ENCODE results near the gene SCUBE3.

Gene SCUBE3

DNA sequence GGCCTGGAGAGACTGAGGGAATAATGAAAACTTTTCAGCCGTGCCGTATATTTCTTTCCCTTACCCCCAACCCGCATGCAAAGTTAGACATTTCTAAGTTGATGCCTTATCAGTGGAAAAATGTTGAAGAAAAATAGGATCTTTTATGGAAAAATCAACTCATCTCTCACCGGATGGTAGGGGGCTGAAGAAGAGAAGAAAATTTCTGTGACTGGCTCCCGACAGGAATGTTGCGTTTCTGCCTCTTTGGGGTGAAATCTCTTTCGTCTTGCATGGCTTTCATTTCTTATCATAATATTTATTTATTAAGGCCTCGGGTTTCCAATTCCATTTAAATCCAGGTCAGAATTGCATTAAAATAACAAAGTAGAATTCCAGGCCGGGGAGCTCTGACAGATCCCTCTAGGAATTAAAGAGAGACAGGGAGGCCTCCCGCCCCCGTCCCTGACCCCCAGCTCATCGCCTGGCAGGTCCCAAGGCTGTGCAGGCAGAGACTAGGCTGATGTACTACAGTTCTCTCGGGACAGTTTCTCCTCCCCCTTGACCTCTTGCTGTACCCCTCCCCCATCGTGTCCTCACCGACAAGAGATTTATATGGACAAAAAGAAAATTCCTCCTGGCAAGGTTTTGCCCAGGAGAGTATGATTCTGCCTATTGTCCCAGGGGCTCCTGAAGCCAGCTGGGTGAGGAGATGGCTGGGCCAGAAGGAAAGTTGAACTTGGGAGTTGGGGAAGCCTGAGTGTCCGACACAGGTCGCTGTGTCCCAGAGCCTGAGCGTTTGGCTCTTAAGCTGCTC, 1.3 kb downstream of the SCUBE3 start:
- no peak for DNase-seq

DNA sequence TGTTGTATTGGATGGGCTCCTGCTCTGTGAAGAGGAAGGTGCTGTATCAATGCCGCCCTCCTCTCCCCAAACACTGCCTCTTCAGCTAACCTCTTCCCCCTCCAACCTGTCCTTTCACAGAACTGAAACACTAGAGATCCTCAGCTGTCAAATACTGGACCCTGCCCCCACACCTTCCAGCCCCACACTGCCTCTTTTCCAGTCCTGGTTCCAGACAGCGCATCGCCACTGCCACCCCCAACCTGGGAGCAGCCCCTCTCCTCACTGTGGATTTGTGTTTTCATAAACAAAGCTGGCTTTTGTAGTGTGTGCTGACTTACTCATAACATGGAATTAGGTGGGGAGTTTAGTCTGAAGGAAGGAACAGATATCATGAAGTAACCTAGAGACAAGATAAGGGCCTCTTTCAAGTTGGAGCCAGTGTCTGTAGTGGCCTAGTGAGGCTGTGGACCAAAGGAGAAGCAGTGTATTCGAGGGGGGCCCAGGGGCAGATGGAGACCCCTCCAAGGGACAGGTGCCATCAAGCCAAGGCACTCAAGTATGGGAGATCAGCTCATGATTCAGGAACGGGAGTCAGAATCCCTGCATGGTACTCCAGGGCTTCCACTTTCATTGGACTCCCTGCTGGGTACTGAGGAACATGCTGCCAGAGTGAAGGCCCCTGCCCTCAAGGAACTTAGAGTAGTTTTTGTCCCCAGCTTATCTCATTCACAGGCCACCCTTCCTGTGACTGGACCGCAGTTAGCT, 2.1 kb downstream of the SCUBE3 start:
- DNase-seq: no peak

DNA sequence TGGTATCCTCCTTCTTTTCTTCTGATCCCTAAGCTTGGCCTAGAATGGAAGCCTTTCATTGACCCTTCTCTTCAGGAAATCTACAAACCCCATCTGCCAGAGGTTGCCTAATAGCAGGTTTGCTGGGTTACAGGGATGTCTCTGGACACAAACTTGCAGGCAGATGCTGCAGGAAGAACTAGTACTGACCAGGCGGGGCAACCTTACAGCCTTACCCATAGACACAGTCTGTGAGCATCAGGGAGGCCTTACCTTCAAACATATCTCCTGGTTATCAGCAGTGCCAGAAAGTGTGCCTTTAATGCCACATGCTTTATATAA, 2.6 kb downstream of the SCUBE3 start:
- DNase-seq: no peak

DNA sequence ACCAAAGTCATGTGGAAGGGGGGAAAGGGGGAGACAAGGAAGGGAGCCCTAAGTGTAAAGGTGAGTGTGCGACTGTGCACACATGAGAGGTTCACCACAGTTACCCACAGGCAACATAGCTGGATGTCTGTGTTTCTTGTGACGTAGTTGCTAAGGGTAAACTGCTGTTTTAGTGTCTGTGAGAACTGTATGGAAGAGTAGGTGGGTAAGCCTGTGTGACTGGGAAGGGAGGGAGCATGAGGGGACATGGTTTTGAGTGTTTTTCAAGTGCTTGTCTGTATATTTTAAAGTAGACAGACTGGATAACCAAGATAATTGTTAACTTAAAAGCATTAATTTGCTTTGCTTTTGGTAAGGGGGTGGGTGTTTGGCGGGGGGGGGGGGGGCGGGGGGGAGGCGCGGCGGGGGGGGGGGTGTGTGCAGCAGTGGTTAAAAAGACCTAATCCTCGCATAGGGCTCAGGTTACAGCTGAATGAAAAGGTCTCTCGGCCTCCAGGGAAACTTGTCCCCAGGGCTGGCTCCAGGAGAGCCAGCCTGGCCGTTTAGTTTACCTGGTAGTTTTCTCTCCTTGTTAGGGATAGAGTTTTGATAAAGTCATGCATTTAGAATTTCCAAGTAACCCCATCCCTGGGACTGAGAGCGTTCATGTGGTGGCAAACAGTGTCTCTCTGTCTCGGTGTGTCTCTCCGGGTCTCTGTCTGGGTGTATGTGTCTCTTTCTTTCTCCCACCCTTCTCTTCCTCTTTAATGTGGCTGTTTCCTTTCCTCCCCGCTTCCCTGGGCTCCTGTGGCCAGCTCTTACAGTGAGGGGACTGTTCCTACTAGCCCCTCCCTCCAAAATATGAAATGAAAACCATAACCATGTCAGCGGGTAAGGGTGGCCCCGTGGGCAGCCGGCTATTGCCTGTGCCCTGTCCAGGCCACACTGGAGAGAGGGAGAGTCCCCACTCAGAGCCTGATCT, 3.4 kb downstream of the SCUBE3 start:
- DNase-seq: no peak

DNA sequence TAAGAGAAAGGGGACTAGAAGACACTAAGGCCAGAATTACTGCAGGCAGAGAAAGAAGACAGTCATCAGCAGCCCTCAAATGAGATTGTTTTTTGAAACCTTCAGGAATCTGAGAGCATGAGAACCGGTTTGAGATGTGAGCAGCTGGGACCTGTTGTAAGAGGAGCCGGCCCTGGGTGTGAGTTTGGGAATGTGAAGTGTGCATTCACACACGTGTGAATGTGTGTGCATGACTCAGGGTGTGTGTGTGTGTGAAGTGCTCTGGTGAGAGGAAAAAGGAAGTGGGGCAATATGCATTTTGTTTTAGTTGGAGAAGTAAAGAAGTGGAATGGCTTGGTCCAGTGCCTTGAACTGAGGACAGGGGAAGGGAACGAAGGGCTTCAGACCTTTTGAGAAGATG, 4.3 kb downstream of the SCUBE3 start:
- DNase-seq: no peak

DNA sequence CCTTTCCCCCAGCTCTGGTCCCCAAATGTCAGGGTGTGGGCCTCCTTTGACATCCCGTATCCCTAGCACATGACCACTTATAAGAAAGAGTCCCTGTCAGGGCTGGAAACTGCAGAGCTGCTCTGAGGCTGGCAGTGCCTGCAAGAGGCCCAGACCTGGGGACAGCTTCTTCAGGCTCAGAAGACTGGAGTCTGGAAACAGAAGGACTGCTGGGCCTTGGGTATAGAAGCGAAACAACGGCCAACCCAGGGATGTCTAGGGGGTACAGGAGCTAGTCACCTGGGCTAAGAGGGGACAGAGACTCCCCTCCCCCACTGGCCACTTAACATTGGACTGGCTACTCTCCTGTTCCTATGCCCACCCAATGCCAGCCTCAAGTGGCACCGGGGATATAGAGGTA, 4.7 kb downstream of the SCUBE3 start:
- DNase-seq: no peak

DNA sequence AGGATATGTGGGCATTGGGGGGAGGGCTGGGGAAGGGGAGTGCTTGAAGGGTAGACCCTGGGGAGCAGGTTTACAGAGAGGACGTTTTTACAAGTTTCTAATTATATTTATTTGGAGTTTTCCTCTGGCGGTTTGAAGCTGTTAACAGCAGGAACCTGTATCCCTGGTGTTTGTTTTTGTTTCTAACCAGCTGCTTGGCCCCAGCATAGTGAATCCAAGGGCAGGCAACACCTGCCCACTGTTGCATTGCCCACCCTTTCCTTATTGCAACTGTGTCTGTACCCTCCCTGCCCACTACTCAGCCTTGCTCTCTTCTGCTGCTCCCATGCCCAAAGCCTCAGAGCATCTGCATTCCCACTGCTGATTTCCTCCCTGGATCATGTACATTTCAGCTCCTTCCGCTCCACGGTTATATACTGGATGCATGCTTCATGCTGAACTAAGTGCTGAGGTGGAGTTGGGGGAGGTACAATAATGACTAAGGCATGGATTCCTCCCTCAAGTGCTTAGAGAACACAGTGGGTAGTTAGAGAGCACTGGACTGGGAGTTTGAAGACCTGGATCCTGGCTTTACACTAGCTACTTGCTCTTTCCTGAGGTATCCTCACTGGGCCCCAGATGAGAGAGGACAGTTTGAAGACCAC, 6.0 kb downstream of the SCUBE3 start:
- DNase-seq: no peak

DNA sequence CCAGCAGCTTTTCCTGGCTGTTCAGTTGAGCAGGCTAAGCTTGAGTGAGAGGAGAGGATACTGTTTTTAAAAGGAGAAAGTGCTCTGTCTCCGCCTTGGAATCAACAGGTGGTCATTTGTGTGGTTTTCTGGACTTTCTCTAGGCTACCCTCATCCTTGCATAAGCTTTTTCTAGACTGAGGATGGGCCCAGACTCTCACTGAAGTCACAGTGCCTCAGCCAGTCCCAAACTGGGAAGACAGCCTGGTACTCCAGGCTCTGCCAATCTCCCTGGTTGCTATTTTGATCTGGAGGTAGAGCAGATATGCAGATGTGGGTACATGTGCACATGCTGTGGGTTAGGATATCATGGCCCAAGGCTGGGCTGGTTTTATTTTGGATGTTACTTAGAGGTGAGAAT, 7.0 kb downstream of the SCUBE3 start:
- DNase-seq: no peak

DNA sequence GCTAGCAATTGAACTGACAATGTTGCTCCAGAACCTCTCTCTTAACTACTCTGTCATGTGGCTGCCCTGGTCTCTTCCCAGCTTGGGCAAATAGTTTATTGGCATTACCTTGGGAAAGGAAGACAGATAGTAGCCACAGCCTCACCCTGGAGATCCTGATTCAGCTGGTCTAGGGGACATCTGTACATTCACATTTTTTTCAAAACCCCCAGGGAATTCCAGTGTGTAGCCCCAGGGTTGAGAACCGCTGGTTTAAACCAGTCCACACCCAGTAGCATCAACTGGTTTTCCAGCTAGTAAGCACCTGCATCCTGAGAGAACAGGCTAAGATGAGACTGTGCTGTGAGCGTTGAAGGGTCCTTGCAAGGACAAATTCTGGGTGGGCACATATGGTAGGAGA, 9.6 kb downstream of the SCUBE3 start:
- DNase-seq: no peak

DNA sequence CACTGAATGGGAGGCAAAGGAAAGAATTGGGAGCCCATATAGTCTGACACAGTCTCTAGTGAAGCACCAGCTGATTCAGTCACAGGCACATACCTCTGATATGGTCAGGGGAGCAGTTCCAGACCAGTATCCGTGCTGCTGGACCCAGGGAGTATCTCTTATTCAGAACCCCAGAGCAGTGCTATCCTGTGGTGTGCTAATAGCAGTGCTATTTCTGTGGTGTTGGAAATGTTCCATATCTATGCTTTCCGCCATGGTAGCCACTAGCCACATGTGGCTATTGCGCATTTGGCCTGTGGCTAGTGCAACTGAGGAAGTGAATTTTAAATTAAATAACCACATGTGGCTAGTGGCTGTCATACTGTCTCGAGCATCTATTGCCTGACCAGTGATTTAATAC, 11.0 kb downstream of the SCUBE3 start:
- no peak for DNase-seq

DNA sequence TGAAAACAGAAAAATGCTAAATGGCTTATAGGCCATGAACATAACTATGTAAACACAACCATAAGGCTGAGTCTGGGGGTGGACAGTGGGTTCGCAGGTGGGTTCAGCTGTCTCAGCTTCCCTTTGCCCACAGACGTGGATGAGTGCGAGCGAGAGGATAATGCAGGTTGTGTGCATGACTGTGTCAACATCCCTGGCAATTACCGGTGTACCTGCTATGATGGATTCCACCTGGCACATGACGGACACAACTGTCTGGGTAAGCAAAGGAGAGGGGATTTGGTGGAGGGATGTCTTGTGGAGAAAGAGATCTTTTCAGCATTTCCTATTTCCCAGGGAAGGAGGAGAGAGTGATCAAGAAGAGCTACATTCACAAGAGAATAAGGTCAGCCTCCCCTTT, 14.7 kb downstream of the SCUBE3 start:
- DNase-seq: no peak

DNA sequence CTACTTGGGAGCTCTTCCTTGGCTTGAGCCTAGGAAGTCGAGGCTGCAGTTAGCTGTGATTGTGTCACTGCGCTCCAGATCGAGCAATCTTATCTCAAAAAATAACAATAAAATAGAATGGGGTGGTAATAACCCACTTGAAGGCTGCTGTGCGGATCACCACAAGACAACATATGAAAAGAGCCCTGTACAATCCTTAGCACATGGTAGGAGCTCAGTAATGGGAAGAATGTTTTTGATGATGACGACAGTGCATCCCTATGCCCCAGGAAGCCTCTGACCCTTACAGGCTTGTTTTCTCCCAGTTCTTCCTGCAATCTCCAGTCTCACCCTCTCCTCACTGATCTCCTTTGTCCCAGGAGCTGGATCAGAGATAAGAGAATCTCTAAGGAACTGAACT, 15.5 kb downstream of the SCUBE3 start:
- DNase-seq: no peak

DNA sequence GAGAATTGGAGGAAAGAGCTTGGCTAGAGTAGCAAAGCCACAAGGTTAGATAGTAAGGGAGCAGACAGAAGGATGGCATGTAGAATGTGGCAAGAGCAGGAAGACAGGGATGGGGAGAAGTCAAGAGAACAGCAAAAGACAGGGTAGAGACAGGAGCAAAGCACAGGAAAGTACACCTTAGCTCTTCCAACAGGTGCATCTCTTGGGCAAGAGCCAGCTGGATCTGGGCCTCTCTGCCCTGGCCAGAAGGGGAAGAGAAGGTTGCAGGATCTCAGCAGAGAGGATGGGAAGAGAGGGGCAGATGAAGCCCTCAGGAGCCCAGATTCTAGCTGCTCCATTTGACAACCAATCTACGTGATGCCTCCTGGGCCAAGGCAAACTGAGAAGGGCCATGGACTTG, 16.7 kb downstream of the SCUBE3 start:
- DNase-seq: no peak

DNA sequence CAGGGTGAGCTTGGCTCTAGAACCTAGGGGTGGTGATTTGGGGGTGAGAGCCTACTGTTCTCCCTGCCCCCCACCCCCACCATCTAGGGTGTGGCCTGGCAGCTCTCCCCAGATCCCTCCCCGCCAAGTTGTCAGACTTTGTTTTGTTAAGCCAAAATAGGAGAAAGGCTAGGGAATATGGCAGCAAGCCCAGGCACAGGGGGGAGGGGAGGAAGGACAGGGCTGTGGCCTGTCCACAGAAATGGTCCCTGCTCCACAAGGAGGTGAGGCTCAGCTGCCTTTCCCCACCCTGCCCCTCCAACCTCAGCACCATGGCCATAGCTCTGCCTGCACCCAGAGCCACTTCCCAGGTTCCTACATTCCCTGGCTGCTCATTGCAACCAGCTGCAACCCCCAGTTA, 17.2 kb downstream of the SCUBE3 start:
- DNase-seq: no peak

DNA sequence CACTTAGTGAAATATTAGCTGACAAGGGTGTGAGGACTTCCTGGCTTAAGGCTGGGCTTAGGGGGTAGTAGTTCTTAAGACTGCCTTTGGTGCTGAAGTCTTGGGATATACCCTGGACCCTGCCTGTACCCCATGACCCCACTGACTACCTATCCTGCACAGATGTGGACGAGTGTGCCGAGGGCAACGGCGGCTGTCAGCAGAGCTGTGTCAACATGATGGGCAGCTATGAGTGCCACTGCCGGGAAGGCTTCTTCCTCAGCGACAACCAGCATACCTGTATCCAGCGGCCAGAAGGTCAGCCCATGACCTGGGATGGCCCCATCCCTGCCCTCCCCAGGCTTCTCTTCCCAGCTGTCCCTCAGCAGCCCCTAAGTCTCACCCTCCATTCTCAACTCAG, 17.8 kb downstream of the SCUBE3 start:
- no peak for DNase-seq

DNA sequence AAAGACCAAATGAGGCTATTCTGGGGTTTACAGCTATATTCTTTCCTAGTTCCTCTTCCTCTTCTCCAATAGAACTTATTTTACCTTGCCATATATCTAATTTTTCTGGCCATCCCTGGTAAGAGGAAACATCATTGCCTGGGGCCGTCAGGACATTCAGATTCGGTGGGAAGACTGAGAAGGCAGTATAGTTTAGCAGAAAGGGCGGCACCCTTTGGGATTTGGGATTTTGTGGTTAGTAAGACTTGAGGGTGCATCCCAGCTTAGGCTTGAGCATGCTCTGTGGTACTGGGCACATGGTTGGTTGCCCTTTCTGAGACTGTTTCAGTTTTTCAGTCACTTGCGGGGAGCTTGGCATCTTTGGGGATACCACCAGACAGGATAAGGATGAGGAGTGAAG, 21.1 kb downstream of the SCUBE3 start:
- no peak for DNase-seq

DNA sequence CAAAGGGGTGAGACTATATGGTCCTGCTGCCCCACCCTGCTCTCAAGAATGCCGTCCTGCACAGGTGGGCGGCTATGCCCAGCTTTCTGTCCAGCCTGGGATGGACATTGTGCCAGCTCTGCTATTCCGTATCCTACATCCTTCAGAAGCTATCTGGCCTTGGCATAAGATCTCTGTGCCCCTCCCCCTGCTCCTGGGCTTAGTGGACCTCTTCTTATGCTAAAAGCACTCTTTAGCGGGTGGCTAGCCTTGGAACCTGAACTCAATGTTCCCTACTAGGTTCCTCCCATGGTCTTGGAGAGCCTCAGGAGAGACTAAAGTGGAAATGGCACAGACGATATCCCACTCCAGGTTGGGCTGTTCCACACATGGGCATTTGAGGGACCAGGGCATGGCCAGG, 22.5 kb downstream of the SCUBE3 start:
- no peak for DNase-seq

DNA sequence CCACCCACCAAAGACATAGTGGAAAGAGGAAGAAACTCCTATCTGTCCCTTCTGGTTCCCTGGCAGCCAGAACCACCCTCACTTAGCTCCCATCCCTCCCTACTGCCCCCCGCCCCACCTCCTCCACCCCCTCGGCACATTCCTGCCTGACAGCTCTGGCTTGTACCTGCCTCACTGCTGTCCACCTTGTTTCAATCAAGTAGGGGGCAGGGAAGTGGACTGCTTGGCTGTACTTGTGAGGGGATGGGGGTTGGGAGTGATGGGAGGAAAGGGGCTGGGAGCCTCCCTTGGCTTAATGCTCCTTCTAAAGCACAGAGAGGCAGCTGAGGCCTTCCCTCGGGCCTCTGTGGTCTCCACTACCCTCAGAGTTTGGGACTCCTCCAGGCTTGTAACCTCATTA, 23.7 kb downstream of the SCUBE3 start:
- DNase-seq: no peak

DNA sequence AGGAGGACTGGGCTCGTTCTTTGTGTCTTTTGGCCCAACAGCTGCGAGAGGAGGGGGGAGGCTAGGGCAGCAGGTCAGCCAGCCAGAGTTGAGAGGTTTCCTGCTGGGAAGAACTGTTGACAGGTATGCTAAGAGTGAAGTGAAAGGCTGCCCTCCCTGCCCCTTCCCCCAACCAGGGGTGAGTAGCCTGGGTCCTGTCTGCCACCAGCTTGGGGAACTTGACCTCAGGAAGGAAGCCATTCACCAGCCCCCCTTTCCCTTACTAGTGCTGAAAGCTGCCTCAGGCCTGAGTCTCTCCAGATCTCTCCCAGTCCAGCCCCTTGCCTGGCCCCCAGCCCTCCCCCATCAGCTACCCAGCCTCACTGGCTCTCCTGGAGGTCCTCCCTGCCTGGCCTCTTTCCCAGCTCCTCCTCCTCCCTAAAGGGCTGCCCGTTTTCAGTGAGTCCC, 25.1 kb downstream of the SCUBE3 start:
- DNase-seq: no peak

DNA sequence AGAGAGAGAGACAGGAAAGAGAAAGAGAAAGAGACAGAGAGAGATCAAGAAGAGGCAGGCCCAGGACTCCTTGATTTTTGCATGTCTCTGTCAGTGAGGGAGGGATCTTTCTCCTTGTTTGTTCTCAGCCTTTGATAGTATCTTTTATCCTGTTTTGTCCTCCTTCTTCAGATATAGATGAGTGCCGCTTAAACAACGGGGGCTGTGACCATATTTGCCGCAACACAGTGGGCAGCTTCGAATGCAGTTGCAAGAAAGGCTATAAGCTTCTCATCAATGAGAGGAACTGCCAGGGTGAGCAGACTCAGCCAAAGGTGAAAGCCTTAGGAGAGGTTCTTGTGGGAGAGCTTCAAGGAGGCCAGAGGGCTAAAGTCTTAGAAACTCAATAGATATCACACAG, 25.8 kb downstream of the SCUBE3 start:
- DNase-seq: no peak

DNA sequence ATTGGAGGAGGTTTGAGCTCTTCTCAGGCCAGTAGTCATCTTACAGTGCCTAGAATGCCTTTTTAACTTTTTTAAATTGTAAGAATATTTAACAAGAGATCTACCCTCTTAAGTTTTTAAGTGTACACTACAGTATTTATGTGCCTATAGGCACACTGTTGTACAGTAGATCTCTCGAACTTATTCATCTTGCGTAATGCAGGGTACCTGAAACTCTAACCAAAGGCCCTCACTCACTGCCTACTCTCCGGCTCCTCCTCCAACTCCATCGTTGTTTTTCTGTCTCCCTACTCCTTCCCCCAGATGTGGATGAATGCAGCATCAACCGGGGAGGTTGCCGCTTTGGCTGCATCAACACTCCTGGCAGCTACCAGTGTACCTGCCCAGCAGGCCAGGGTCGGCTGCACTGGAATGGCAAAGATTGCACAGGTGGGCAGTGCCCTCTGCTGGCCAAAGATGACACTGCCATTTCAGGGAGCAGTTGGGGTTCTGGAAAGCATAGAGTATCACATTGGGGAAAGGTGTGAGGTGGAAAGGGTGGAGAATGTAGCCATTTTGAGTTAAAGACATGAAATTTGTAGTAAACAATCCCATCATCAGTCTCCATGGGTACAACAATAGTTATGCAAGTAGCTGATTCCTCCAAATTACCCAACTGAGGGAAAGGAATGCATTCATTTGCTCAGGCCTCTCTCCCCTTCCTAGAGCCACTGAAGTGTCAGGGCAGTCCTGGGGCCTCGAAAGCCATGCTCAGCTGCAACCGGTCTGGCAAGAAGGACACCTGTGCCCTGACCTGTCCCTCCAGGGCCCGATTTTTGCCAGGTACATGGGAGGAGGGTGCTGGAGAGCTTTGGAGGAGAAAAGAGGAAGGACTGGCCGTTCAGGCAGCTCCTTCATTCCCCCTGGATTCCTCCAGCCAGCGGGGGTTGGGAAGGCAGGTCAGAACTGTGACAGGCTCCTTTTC, 27.4 kb downstream of the SCUBE3 start:
- peak; percentile 56 for DNase-seq

DNA sequence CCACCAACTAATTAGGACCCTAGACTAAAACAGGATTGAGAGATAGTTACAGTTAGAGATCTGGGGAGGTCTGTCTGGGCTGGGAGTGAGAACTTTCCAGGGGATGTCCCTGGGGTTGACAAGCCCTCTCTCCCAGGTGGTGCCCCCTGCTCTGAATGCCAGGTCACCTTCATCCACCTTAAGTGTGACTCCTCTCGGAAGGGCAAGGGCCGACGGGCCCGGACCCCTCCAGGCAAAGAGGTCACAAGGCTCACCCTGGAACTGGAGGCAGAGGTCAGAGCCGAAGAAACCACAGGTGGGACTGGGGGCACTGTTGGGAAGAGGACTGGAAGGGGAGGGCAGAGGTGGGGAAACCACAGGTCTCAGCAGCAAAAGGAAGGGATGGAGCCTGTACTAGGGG, 28.7 kb downstream of the SCUBE3 start:
- no peak for DNase-seq

Measured in effector CD8-positive, alpha-beta T cell (primary cell).